SK-N-MC (cell line): ENCODE data around the gene OR7D4.

ENCODE experiments used
- EZH2 ChIP-seq: fragments of 200-600 bp; sonication (generic); IDR thresholded peaks from one replicate; pipeline ENCODE4 v1.6.1; 2017; ENCODE audit warnings: antibody characterized with exemption
- FOXP2 ChIP-seq: optimal IDR thresholded peaks from 2 replicates; pipeline ENCODE3; 2011; ENCODE audit warnings: mild to moderate bottlenecking, moderate library complexity; ENCODE audit not compliant: insufficient read depth; ENCODE audit errors: extremely low read length, control extremely low read depth
- POLR2AphosphoS5 ChIP-seq: IDR thresholded peaks from 2 replicates; pipeline ENCODE4 v1.6.1; 2012; ENCODE audit warnings: mild to moderate bottlenecking, low read depth, low read length, borderline replicate concordance

DNA sequence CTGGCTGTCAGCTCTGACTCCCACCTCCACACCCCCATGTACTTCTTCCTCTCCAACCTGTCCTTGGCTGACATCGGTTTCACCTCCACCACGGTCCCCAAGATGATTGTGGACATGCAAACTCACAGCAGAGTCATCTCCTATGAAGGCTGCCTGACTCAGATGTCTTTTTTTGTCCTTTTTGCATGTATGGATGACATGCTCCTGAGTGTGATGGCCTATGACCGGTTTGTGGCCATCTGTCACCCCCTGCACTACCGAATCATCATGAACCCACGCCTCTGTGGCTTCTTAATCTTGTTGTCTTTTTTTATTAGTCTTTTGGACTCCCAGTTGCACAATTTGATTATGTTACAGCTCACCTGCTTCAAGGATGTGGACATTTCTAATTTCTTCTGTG is 31.8 kb upstream of the OR7D4 start:
- TF ChIP-seq POLR2AphosphoS5 = no peak
- TF ChIP-seq EZH2 = no peak
- TF ChIP-seq FOXP2 = no peak
